ENCODE measurements around the gene OIT3.

OIT3 gene

GRCh38 chr10:72953687-72954086 is 60.1 kb downstream of the OIT3 start:
- no peak for DNase-seq

- no peak for DNase-seq
Measured at GRCh38 chr10:72954230-72954595, 60.7 kb downstream of the OIT3 start.

GRCh38 chr10:72954596-72955554 is 61.3 kb downstream of the OIT3 start, which contains the start of gene PLA2G12B:
TSS of gene PLA2G12B (minus strand) at chr10:72954806. CDS start at chr10:72954685, 121 bp downstream.
- DNase-seq = no peak

- no peak for DNase-seq
Measured at GRCh38 chr10:72956001-72956400, 62.5 kb downstream of the OIT3 start.

- no peak for DNase-seq
Measured at GRCh38 chr10:72976886-72977285, 83.3 kb downstream of the OIT3 start.

- no peak for DNase-seq
Measured at GRCh38 chr10:72979709-72980108, 86.2 kb downstream of the OIT3 start.

GRCh38 chr10:72980348-72980747 is 86.8 kb downstream of the OIT3 start:
- no peak for DNase-seq

GRCh38 chr10:72981028-72981881 is 87.7 kb downstream of the OIT3 start:
- no peak for DNase-seq

- DNase-seq = no peak
Measured at GRCh38 chr10:72981882-72982529, 88.5 kb downstream of the OIT3 start.
